Memory B cell (primary cell): Measurements from ENCODE around the gene KCTD5.

ENCODE experiments used
- ATAC-seq: fragments of 150-1000 bp; cut with Tn5 transposase; 2 replicates; pipeline ENCODE4 v1.10.0; 2021; ENCODE audit warnings: low read depth, mild to moderate bottlenecking, moderate library complexity
- DNase-seq, 2 donors: peaks; one replicate each; pipeline ENCODE4 v3.0.0; 2022; ENCODE audit warnings: low spot score in 2 of 2
- H3K27ac Mint-ChIP-seq: one replicate; pipeline ENCODE4 v1.8.0; 2022; ENCODE audit warnings: mild to moderate bottlenecking, moderate library complexity, mixed read lengths
- H3K27me3 Mint-ChIP-seq: one replicate; pipeline ENCODE4 v1.8.0; 2022; ENCODE audit warnings: mixed read lengths
- H3K36me3 Mint-ChIP-seq: one replicate; pipeline ENCODE4 v1.8.0; 2022; ENCODE audit warnings: mild to moderate bottlenecking, mixed read lengths
- H3K4me1 Mint-ChIP-seq: one replicate; pipeline ENCODE4 v1.8.0; 2022; ENCODE audit warnings: mixed read lengths
- H3K4me3 Mint-ChIP-seq: one replicate; pipeline ENCODE4 v1.8.0; 2022; ENCODE audit warnings: mild to moderate bottlenecking, moderate library complexity, mixed read lengths
- H3K9me3 Mint-ChIP-seq: one replicate; pipeline ENCODE4 v1.8.0; 2022; ENCODE audit warnings: mixed read lengths

KCTD5 gene

DNA sequence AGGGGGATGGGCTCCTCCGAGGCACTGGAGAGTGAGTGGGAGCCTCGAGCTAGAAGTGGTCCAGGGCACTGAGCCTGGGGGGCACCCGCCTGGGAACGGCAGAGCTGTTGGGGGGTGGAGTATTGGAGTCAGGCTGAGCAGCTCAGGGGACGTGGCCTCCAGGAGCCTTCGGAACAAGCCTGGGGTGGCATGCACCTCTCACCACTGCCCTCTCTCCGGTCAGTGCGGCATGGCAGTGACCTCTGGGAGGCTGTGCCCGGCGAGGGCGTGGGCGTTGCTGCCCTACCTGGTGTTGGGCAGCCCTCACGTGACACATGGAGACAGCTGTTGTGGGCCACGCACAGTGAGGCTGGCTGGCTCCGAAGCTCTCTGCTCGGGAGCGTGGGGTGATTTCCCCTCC lies 23.8 kb downstream of the KCTD5 start:
- peaks cover 12% of the 10 kb centered on the region for H3K36me3 Mint-ChIP-seq
- H3K4me3 Mint-ChIP-seq: no peak overlapping the region
- peaks cover 8% of the 10 kb centered on the region for H3K4me1 Mint-ChIP-seq
- no peaks in the 10 kb centered on the region for H3K9me3 Mint-ChIP-seq
- DNase-seq (no peak), ATAC-seq (no peak)
- no peaks in the 10 kb centered on the region for H3K27me3 Mint-ChIP-seq
- H3K27ac Mint-ChIP-seq: no peak overlapping the region

DNA sequence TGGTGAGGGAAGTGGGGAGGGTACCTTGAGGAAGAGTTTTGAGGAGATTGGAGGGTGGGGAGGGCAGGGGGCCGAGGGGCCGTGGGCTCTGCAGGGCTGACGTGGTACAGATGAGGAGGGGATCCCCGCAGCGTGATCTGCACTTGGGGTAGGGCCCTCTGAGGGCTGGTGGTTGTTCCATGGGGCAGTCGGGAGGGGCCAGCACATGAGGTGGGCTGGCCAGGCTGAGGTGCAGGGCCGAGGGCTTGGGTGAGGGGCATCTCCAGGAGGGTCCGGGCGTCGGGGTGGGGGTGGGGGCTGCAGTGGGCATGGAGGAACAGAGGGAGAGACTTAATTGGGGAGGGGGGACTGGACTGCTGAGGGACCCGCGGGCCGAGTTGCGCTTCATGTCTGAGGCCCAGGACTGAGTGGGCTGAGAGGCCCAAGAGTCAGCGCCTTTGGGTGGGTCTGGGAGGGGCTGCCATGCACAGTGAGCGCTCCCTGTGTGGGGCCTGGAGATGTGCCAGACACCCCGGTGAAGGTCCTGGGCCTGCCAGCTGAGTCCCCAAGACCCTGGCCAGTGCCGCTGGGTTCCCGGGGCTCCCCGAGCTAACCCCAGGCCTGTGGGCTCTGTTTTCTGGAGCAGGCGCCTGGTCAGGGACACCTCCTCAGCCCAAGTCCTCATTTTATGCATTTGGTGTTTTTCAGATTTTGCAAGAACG lies 24.4 kb downstream of the KCTD5 start:
- H3K9me3 Mint-ChIP-seq: no peaks in the 10 kb centered on the region
- H3K36me3 Mint-ChIP-seq: peaks cover 12% of the 10 kb centered on the region
- ATAC-seq: no peak
- peaks cover 10% of the 10 kb centered on the region for H3K4me1 Mint-ChIP-seq
- no peak overlapping the region for H3K27ac Mint-ChIP-seq
- H3K4me3 Mint-ChIP-seq: no peak overlapping the region
- H3K27me3 Mint-ChIP-seq: no peaks in the 10 kb centered on the region
- no peak for DNase-seq

DNA sequence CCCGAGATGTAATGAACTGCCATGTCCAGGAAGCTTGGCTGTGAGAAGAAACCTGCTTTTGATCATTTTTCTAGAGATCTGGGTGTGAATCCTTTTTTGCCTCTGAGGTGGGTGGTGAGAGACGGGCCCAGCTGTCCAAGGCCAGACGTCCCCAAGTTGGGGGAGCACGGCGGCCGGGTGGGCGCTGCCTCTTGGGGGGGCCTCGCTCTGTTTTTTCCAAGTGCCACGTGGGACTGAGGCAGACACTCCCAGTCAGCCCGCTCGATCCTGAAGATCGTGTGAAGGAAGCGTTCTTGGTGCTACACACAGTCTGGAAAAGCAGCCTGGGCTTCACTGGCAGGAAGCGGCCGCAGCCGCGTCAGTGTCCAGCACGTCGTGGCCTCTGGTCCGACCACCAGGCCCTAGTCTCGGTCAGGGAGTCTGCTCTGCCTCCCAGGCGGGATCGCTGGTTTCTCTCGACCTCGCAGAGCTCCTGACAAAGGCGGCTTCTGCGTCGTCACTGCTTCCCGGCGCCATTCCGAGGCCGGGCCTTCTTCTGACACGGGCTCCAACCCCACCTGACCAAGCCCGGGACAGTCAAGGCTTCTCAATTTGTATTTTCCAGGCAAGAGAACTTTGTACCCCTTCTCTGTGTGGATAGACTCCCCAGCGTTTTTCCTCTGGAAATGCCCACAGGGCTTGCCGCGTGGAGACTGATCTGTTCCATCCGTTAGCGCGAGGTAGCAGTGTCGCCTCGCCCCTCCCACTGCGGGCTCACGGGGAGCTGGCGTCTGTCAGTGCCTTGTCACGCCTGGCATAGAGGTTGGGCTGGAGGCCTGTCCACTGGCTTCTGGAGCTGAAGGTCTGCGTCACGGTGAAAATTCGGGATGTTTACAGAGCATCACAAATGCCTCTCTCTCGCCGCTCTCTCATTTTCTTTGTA lies 25.3 kb downstream of the KCTD5 start:
- H3K27me3 Mint-ChIP-seq: no peaks in the 10 kb centered on the region
- H3K4me3 Mint-ChIP-seq: no peak overlapping the region
- H3K4me1 Mint-ChIP-seq: peaks cover 10% of the 10 kb centered on the region
- ATAC-seq: no peak
- H3K27ac Mint-ChIP-seq: no peak overlapping the region
- H3K9me3 Mint-ChIP-seq: no peaks in the 10 kb centered on the region
- peaks cover 9% of the 10 kb centered on the region for H3K36me3 Mint-ChIP-seq
- no peak for DNase-seq

DNA sequence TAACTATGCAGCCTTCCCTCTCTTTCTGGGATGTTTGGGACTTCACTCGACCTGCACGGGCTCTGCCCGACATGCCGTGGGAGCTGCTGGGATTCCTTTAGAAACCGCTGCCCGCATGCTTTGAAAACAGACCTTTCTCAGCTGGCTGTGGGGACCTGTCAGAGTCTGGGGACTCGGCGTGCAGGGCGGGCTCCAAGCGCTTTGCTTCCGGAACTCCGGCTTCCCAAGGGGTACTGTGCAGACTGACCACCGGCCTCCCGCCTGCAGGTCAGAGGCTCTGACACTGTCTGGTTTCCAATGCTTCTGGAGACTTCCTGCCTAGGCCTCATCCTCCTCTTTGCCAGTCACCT lies 25.9 kb downstream of the KCTD5 start:
- ATAC-seq (no peak), DNase-seq (no peak)
- Mint-ChIP-seq H3K4me1 (peaks cover 10% of the 10 kb centered on the region), H3K36me3 (peaks cover 9% of the 10 kb centered on the region), H3K9me3 (no peaks in the 10 kb centered on the region), H3K27ac (no peak overlapping the region), H3K4me3 (no peak overlapping the region), H3K27me3 (no peaks in the 10 kb centered on the region)

DNA sequence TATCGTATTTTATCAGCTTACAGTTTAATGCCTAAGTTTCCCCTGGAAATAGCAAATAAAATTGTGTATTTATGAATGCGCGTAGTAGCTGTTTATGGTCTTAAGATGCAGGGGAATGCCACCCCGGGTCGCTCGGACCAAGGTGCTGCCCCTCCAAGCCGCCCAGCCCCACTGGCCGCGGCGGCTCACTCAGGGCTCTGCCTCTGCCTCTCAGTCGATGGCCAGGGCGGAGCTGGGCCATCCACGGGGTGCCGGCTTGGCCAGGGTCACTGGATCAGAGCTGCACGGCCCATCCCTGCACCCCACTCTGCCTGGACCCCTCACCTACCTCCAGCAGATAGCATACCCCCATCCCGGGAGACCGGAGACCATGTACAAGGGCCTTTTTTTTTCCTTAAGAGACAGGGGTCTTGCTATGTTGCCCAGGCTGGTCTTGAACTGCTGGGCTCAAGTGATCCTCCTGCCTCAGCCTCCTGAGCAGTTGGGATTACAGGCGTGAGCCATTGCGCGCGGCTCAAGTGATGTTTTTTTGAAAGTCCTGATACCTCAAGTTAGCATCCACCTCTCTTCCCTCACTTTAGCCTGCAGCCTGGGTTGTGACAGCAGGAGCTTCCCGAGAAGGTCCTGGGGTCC lies 26.7 kb downstream of the KCTD5 start:
- H3K9me3 Mint-ChIP-seq: no peaks in the 10 kb centered on the region
- ATAC-seq: no peak
- peaks cover 13% of the 10 kb centered on the region for H3K4me1 Mint-ChIP-seq
- H3K27ac Mint-ChIP-seq: no peak overlapping the region
- no peak for DNase-seq
- peaks cover 9% of the 10 kb centered on the region for H3K36me3 Mint-ChIP-seq
- H3K27me3 Mint-ChIP-seq: peaks cover 4% of the 10 kb centered on the region
- no peak overlapping the region for H3K4me3 Mint-ChIP-seq

DNA sequence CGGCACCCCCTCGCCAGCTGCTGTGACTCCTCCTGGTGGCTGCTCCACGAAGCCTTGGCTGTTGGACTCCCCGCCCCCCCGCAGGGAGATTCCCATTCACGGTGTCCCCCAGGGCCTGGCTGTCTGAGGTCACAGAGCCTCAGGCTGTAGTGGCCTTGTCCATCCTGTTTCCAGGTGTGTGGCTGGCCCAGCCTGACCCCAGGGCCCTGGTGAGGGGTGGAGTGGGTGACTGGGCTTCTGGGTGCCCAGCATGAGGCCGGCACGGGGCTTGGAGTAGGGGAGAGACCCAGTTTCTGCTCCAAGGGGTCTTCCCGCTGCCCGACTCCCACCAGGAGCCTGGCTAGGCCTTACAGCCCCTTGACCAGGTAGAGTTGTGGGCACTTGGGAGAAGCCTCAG lies 27.3 kb downstream of the KCTD5 start:
- Mint-ChIP-seq H3K27ac (no peak overlapping the region), H3K4me3 (no peak overlapping the region), H3K27me3 (peaks cover 5% of the 10 kb centered on the region), H3K4me1 (peaks cover 13% of the 10 kb centered on the region), H3K9me3 (no peaks in the 10 kb centered on the region), H3K36me3 (peaks cover 9% of the 10 kb centered on the region)
- no peak for DNase-seq
- ATAC-seq: no peak

DNA sequence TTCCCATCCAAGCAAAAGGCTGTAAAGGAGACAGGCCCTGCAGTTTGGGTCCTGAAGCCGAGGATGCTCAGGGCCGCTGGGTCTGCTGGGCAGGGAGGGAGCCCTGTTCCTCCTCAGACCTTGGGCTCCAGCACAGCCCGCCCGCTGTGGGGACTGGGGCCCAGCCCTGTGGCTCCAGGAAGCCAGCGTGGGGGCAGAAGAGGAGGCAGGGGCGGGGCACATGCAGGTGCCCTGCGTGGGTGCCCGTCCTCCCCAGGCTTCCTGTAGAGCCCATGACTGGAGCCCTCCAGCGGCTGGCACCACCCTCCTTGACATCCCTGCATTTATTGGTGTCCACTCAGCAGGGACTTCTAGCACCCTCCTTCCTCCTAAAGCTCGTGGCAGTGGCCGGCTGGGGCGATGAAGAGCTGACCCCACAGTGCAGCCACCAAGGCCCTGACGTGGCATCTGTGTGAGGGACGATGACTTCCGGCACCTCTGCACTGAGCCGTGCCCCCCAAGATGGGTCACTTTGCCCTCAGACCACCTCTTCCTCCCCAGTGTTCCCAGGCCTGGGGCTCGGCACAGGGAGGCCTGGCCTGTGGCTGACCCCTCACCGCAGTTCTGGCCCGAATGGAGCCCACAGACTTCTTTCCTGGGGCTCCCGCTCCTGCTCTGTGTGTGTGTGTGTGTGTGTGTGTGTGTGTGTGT lies 27.8 kb downstream of the KCTD5 start:
- Mint-ChIP-seq H3K36me3 (peaks cover 9% of the 10 kb centered on the region), H3K9me3 (no peaks in the 10 kb centered on the region), H3K27ac (no peak overlapping the region), H3K27me3 (peaks cover 9% of the 10 kb centered on the region), H3K4me3 (no peak overlapping the region), H3K4me1 (peaks cover 17% of the 10 kb centered on the region)
- DNase-seq (no peak), ATAC-seq (no peak)

DNA sequence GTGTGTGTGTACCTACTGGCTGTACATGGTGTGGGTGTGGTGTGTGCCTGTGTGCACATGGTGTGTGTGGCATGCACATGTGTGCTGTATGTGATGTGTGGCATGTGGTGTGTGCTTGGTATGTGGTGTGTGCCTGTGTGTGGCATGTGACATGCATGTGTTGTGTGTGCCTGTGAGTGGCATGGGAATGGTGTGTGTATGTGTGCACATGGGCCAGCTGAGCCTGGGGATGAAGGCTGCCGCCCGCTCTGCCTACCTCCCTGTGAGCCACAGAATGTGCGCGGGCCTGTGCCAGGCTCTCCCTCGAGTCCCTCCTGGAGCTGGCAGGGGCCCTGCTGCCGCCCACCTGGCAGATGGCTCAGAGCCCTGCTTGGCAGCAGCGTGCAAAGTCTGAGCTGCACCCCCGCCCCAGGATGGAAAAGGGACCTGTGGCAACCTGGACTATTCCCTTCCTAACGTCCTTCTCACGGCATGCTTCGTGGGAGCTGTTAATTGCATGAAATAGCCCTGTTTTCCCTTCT lies 28.4 kb downstream of the KCTD5 start:
- peaks cover 9% of the 10 kb centered on the region for H3K27me3 Mint-ChIP-seq
- no peak overlapping the region for H3K4me3 Mint-ChIP-seq
- H3K36me3 Mint-ChIP-seq: peaks cover 9% of the 10 kb centered on the region
- DNase-seq (no peak), ATAC-seq (no peak)
- H3K9me3 Mint-ChIP-seq: no peaks in the 10 kb centered on the region
- no peak overlapping the region for H3K27ac Mint-ChIP-seq
- H3K4me1 Mint-ChIP-seq: peaks cover 18% of the 10 kb centered on the region

DNA sequence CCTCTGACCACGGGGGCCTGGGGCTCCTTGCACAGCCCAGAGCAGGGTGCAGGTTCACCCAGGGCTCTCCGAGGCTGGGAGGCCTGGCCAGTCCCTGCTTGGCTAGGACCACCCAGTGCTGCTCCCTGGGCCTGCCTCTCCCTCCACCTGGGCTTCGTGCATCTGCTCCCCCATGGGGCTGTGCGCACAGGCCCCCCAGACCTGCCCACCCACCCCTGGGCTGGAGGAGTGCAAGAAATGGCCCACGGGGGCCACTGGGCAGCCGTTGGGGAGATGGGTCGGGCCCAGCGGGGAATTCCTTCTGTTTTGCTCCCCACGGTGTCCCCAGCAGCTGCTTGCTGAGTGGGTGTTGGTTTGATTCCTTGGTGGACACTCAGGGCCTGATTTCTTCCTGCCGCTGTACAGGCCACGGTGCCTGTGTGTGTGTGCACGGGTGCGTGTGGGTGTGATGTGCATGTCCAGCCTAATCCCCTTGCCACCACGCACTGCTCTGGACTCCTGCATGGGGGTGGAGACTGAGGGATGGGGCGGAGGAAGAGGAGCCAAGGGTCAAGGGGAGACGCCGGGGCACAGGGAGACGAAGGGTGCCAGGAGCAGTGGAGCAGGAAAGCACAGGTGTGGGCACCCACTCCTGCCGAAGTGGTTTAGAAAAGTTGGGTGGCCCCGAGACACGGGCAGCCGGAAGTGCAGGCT lies 29.2 kb downstream of the KCTD5 start:
- Mint-ChIP-seq H3K4me1 (peaks cover 18% of the 10 kb centered on the region), H3K27ac (no peak overlapping the region), H3K4me3 (no peak overlapping the region), H3K36me3 (peaks cover 5% of the 10 kb centered on the region), H3K27me3 (peaks cover 9% of the 10 kb centered on the region), H3K9me3 (no peaks in the 10 kb centered on the region)
- DNase-seq (no peak), ATAC-seq (no peak)

DNA sequence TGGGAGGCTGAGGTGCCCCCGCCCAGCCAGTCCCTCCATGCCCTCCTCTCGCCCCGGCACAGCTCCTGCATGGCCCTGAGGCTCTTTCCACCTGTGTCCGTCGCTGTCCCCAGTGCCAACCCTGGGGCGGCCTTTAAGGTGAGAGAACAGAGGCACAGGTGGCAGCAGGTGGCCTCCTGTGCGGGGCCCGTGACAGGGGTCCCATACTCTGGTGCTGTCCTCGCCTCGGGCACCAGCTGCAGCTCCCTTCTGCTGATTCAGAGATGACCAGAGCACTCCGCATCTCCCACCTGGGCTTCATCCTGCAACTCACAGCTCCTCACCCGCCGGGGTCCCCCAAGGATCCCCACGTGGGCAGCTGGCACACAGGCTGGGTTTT lies 29.7 kb downstream of the KCTD5 start:
- Mint-ChIP-seq H3K36me3 (peaks cover 5% of the 10 kb centered on the region), H3K4me1 (peaks cover 18% of the 10 kb centered on the region), H3K4me3 (no peak overlapping the region), H3K27ac (no peak overlapping the region), H3K27me3 (peaks cover 9% of the 10 kb centered on the region), H3K9me3 (no peaks in the 10 kb centered on the region)
- no peak for DNase-seq
- no peak for ATAC-seq

DNA sequence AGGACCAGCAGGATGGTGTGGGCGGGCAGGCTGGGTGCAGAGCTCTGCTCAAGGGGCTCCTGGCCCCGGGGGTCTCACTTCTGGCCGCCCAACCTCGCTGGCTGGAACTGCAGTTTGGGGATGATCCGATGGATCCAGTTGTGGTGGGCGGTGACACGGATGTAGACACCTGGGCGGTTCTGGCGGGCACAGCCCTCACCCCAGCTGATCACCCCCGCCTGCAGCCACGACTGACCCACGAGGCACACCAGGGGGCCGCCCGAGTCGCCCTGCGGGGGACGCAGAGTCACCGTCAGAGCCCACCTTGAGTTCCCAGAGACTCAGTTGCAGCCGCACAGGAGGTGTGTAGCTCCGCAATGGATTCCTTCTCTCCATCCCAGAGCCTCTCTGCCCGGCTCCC lies 30.2 kb downstream of the KCTD5 start:
- H3K27me3 Mint-ChIP-seq: peaks cover 9% of the 10 kb centered on the region
- H3K4me3 Mint-ChIP-seq: no peak overlapping the region

DNA sequence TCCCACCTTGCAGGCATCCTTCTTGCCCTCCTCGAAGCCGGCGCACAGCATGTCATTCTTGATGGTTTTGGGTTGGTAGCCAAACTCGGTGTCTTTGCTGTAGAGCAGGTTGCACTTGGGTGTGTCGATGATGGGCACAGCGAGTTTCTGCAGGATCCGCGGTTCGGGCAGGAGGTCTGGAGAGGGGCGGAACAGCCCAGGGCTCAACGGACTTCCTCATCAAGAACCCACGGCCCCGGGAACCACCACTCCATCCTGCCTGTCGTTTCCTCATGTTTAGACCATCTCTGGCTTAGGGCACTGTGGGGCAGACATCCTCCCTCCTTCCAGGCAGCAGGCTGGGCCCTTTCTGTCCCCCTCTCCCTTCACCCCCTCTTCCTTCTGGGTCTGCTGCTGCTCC lies 31.2 kb downstream of the KCTD5 start:
- Mint-ChIP-seq H3K4me3 (no peak overlapping the region), H3K27ac (no peak overlapping the region), H3K9me3 (no peaks in the 10 kb centered on the region), H3K4me1 (peaks cover 18% of the 10 kb centered on the region), H3K36me3 (no peaks in the 10 kb centered on the region), H3K27me3 (peaks cover 9% of the 10 kb centered on the region)
- DNase-seq (no peak), ATAC-seq (no peak)

More for the DNA sequence above, 30.2 kb downstream of the KCTD5 start:
- peaks cover 3% of the 10 kb centered on the region for H3K36me3 Mint-ChIP-seq
- H3K4me1 Mint-ChIP-seq: peaks cover 18% of the 10 kb centered on the region
- DNase-seq (no peak), ATAC-seq (no peak)
- no peak overlapping the region for H3K27ac Mint-ChIP-seq
- H3K9me3 Mint-ChIP-seq: no peaks in the 10 kb centered on the region

DNA sequence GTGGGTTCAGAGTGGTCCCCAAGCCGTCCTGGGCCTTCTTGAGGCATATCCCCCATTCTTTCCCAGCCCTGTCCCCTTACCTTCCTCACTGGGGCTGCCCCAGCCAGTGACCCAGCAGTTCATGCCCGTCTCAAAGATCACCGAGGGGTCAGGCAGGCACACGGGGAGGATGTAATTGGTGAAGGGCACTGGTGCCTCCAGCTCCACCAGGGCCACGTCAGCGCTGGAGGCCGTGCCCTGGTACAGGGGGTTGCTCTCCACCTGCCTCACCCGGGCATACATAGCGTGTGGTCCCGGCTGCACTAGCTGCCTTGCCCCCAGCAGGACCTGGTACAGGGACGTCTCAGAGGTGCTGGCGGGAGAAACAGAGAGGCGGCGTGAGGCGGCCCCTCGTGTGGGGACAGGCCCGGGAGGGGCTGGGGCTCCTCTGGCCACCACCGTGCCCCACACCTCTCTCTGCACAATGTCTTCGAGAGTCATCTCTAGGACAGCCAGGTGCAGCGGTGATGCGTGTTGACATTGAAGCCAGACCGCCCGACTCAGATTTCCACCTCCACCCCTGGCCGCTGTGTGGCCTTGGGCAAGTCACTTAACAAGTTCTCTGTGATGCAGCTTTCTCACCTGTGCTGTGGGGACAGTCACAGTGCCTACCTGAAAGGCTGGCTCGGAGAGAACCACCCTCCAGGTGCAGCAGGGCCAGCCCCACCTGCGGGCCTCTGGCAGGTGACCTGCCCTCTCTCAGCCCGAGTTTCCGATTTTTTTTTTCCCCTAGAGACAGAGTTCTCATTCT lies 31.9 kb downstream of the KCTD5 start:
- ATAC-seq: no peak
- no peaks in the 10 kb centered on the region for H3K9me3 Mint-ChIP-seq
- DNase-seq: no peak
- no peaks in the 10 kb centered on the region for H3K36me3 Mint-ChIP-seq
- H3K27ac Mint-ChIP-seq: no peak overlapping the region
- H3K4me1 Mint-ChIP-seq: peaks cover 18% of the 10 kb centered on the region
- H3K27me3 Mint-ChIP-seq: peaks cover 9% of the 10 kb centered on the region
- H3K4me3 Mint-ChIP-seq: no peak overlapping the region
